Measurements from ENCODE around the gene CLEC2B. TPM values are rescaled to one million over a fixed set of nuclear protein-coding genes. Genes with fewer than 3 reads are reported as not detected.
A peak's percentile ranks its signal among the peaks of the same experiment; 100 is the strongest.

Gene CLEC2B
- polyA plus RNA-seq, 1 of the 3 experiments (the other 2 are of a cell fraction), result not detected

GRCh38 chr12:9868951-9869306 is 225 bp downstream of the CLEC2B start:
- Histone ChIP-seq H3K79me2 (ENCODE audit: insufficient read depth) (no peaks in the 10 kb centered on the region), H3F3A (replicated peaks; ENCODE audit: insufficient read depth) (no peaks in the 10 kb centered on the region), H3K4me2 (peak overlapping the region; percentile 64), H3K27ac (ENCODE audit: low read depth in 2 of 2, low read length in 1 of 2) (no peak overlapping the region), H2AFZ (ENCODE audit: low read depth) (0 out of 2 replicates have a peak overlapping the region, but pooled peaks have one; percentile 31), H3K9ac (no peak overlapping the region), H3K9me2 (no peaks in the 10 kb centered on the region), H3K4me3 (ENCODE audit: low read depth in 2 of 2, low read length in 1 of 2) (no peak overlapping the region), H3K4me1 (ENCODE audit: control insufficient read depth in 1 of 2, insufficient read depth in 2 of 2, low read depth in 1 of 2, low read length in 1 of 2) (no peaks in the 10 kb centered on the region), H4K20me1 (ENCODE audit: insufficient read depth) (no peaks in the 10 kb centered on the region), H3K27me3 (ENCODE audit: insufficient read depth) (no peaks in the 10 kb centered on the region), H3K36me3 (replicated peaks in 1 of 2; ENCODE audit: control insufficient read depth in 1 of 2, insufficient read depth in 2 of 2, low read length in 1 of 2) (no peaks in the 10 kb centered on the region), H3K9me3 (no peaks in the 10 kb centered on the region)
- TF ChIP-seq TEAD4 (IDR thresholded peaks at IDR 0.05; ENCODE audit: borderline replicate concordance, insufficient read depth) (no peak), EZH2phosphoT487 (IDR thresholded peaks at IDR 0.05; ENCODE audit: borderline replicate concordance, low read depth) (0 out of 2 replicates have a peak, but pooled peaks have one; percentile 23)
- CTCF ChIA-PET, result interaction anchor here (1.0 kb wide), 1 partner anchor 118 kb away, joined by 3 read pairs; no protein-coding TSS in a partner anchor
- 6% methylated on average over 4 of the region's 4 CpGs for WGBS (ENCODE audit: low lambda C conversion rate)
- POLR2A ChIA-PET, result no interaction called here
- DNase-seq, result no peak

- ChIA-PET CTCF (interaction anchor here (1.0 kb wide), 1 partner anchor 118 kb away, joined by 3 read pairs; no protein-coding TSS in a partner anchor), POLR2A (no interaction called here)
- Histone ChIP-seq H3K4me3 (ENCODE audit: low read depth in 2 of 2, low read length in 1 of 2) (no peak overlapping the region), H3K79me2 (ENCODE audit: insufficient read depth) (no peaks in the 10 kb centered on the region), H3K4me2 (no peak overlapping the region), H3K27me3 (ENCODE audit: insufficient read depth) (no peaks in the 10 kb centered on the region), H3K4me1 (ENCODE audit: control insufficient read depth in 1 of 2, insufficient read depth in 2 of 2, low read depth in 1 of 2, low read length in 1 of 2) (no peaks in the 10 kb centered on the region), H3K36me3 (replicated peaks in 1 of 2; ENCODE audit: control insufficient read depth in 1 of 2, insufficient read depth in 2 of 2, low read length in 1 of 2) (no peaks in the 10 kb centered on the region), H2AFZ (ENCODE audit: low read depth) (no peak overlapping the region), H3F3A (replicated peaks; ENCODE audit: insufficient read depth) (no peaks in the 10 kb centered on the region), H4K20me1 (ENCODE audit: insufficient read depth) (no peaks in the 10 kb centered on the region), H3K27ac (ENCODE audit: low read depth in 2 of 2, low read length in 1 of 2) (no peak overlapping the region), H3K9me3 (no peaks in the 10 kb centered on the region), H3K9me2 (no peaks in the 10 kb centered on the region), H3K9ac (no peak overlapping the region)
- DNase-seq, result no peak
- 30% methylated on average over 11 of the region's 11 CpGs for WGBS (ENCODE audit: low lambda C conversion rate)
- TF ChIP-seq EZH2phosphoT487 (IDR thresholded peaks at IDR 0.05; ENCODE audit: borderline replicate concordance, low read depth) (0 out of 2 replicates have a peak, but pooled peaks have one; percentile 30), USF1 (IDR thresholded peaks at IDR 0.05; ENCODE audit: borderline replicate concordance, low read depth) (no peak), NRF1 (IDR thresholded peaks at IDR 0.05; ENCODE audit: low read depth, low read length) (no peak)
Observed at GRCh38 chr12:9868311-9868801, 798 bp downstream of the CLEC2B start.

- Histone ChIP-seq H3K9ac (no peak overlapping the region), H3K27ac (ENCODE audit: low read depth in 2 of 2, low read length in 1 of 2) (no peak overlapping the region), H4K20me1 (ENCODE audit: insufficient read depth) (no peaks in the 10 kb centered on the region), H3K27me3 (ENCODE audit: insufficient read depth) (no peaks in the 10 kb centered on the region), H3K4me1 (ENCODE audit: control insufficient read depth in 1 of 2, insufficient read depth in 2 of 2, low read depth in 1 of 2, low read length in 1 of 2) (no peaks in the 10 kb centered on the region), H3K36me3 (replicated peaks in 1 of 2; ENCODE audit: control insufficient read depth in 1 of 2, insufficient read depth in 2 of 2, low read length in 1 of 2) (no peaks in the 10 kb centered on the region), H3K4me3 (ENCODE audit: low read depth in 2 of 2, low read length in 1 of 2) (no peak overlapping the region), H3K9me3 (no peaks in the 10 kb centered on the region), H2AFZ (ENCODE audit: low read depth) (no peak overlapping the region), H3K79me2 (ENCODE audit: insufficient read depth) (no peaks in the 10 kb centered on the region), H3F3A (replicated peaks; ENCODE audit: insufficient read depth) (no peaks in the 10 kb centered on the region), H3K9me2 (no peaks in the 10 kb centered on the region), H3K4me2 (no peak overlapping the region)
- 25% methylated on average over 4 of the region's 4 CpGs for WGBS (ENCODE audit: low lambda C conversion rate)
- DNase-seq, result no peak
- ChIA-PET CTCF (no interaction called here), POLR2A (no interaction called here)
- TF ChIP-seq SIN3A (IDR thresholded peaks at IDR 0.05; ENCODE audit: borderline replicate concordance, low read depth, low read length), result no peak
- no peak for TF ChIP-seq TEAD4 (IDR thresholded peaks at IDR 0.05; ENCODE audit: borderline replicate concordance, insufficient read depth)
- TF ChIP-seq RFX5 (IDR thresholded peaks at IDR 0.05; ENCODE audit: low read length), result no peak
- TF ChIP-seq CTCF (IDR thresholded peaks at IDR 0.05), result no peak
- TF ChIP-seq RXRA (IDR thresholded peaks at IDR 0.05; ENCODE audit: borderline replicate concordance, low read depth), result no peak
- TF ChIP-seq JUND (IDR thresholded peaks at IDR 0.05), result no peak
- TF ChIP-seq CHD2 (IDR thresholded peaks at IDR 0.05; ENCODE audit: low read length, partially characterized antibody), result no peak
- TF ChIP-seq GATA2 (CRISPR knock-in tag; IDR thresholded peaks at IDR 0.05), result no peak
- TF ChIP-seq FOXM1 (IDR thresholded peaks at IDR 0.05; ENCODE audit: low read depth), result no peak
- TF ChIP-seq USF2 (IDR thresholded peaks at IDR 0.05; ENCODE audit: borderline replicate concordance, low read depth, low read length), result no peak
- no peak for TF ChIP-seq RCOR1 (IDR thresholded peaks at IDR 0.05; ENCODE audit: low read length)
Observed at GRCh38 chr12:9867531-9867930, 1.6 kb downstream of the CLEC2B start.

Data from SK-N-SH (cell line).